NT2/D1 (cell line): ENCODE data around the gene INHBE.

Source experiments
- SUZ12 ChIP-seq: IDR thresholded peaks from 2 replicates; pipeline ENCODE4 v1.6.1; 2011; ENCODE audit not compliant: insufficient read length, insufficient read depth; ENCODE audit errors: extremely low read depth
- YY1 ChIP-seq: IDR thresholded peaks from 2 replicates; pipeline ENCODE4 v1.6.1; 2011; ENCODE audit not compliant: insufficient read length, insufficient read depth
- ZNF274 ChIP-seq: IDR thresholded peaks from 2 replicates; pipeline ENCODE4 v1.6.1; 2011; ENCODE audit warnings: mild to moderate bottlenecking, low read depth, low read length

- TF ChIP-seq ZNF274 (no peak), SUZ12 (no peak), YY1 (no peak)
Measured at GRCh38 chr12:57476162-57476992, 21.3 kb downstream of the INHBE start.
